Right lobe of liver (tissue), 4 donors: Measurements from ENCODE around the gene LPCAT3.

Experiments used
- POLR2A ChIP-seq: fragments of 450-650 bp; IDR thresholded peaks from one replicate; pipeline ENCODE4 v1.6.1; 2017; ENCODE audit warnings: antibody characterized with exemption, mild to moderate bottlenecking
- TF ChIP-seq, protein P1 (sequence below), 4 donors: fragments of 200-600 bp in 3 of 4; fragments of 450-650 bp in 1 of 4; IDR thresholded peaks; one replicate each; pipeline versions ENCODE4 v1.5.1 to v1.8.0; 2016 to 2022; ENCODE audit warnings: antibody characterized with exemption in 4 of 4, mild to moderate bottlenecking in 2 of 4
- donor health status: DM: no; HTN: no; CAD: no.
- donor health status: DM: no; HTN: no; CAD: no.
- donor health status: DM: no; HTN: yes; CAD: no.

GRCh38 chr12:7060353-7060954, 42.2 kb upstream of the LPCAT3 start, which contains the start of gene C1S:
- TF ChIP-seq, protein P1, sequence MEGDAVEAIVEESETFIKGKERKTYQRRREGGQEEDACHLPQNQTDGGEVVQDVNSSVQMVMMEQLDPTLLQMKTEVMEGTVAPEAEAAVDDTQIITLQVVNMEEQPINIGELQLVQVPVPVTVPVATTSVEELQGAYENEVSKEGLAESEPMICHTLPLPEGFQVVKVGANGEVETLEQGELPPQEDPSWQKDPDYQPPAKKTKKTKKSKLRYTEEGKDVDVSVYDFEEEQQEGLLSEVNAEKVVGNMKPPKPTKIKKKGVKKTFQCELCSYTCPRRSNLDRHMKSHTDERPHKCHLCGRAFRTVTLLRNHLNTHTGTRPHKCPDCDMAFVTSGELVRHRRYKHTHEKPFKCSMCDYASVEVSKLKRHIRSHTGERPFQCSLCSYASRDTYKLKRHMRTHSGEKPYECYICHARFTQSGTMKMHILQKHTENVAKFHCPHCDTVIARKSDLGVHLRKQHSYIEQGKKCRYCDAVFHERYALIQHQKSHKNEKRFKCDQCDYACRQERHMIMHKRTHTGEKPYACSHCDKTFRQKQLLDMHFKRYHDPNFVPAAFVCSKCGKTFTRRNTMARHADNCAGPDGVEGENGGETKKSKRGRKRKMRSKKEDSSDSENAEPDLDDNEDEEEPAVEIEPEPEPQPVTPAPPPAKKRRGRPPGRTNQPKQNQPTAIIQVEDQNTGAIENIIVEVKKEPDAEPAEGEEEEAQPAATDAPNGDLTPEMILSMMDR (IDR thresholded peaks at IDR 0.05) = peak; percentile 81 to 93 (median 83)
- peak; percentile 93 for TF ChIP-seq POLR2A
